GM20431 (cell line): ENCODE data around the gene HNRNPDL.
"Not testable (repeated sequence)": the region's sequence is repeated elsewhere in the genome, so short reads cannot be mapped to it uniquely, and the experiment has no call there.

Experiments used
- in situ Hi-C: fragments of 300-500 bp; cut with MseI, MboI; formaldehyde crosslinking; loops from one replicate; pipeline ENCODE4 v1.15.0; 2020; ENCODE audit warnings: low sequenced_read_pairs; ENCODE audit not compliant: unreplicated experiment

The HNRNPDL gene

GRCh38 chr4:82436130-82436529 lies 5.9 kb upstream of the HNRNPDL start:
- in situ Hi-C loops, result no loop called here

GRCh38 chr4:82434949-82435348 lies 4.7 kb upstream of the HNRNPDL start:
- in situ Hi-C loops, result no loop called here

DNA sequence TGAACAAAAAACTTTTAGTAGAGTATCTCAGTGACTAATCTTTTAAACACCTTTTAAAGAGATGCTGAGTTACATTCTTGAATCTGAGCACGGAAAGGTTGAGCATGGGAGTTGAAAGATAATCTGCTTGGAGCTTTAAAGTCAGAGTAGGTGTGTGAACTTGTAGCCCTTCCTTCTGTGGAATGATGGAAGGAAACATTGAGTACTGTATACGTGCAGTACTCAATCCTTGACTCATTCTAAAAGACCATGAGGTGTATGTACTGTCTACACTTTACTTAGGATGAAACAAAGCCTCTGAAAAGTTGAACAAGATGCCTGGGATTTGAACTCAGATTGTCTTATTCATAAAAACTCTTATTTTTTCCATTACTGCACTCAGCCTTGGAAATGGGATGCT lies 3.5 kb upstream of the HNRNPDL start:
- in situ Hi-C loops, result no loop called here

DNA sequence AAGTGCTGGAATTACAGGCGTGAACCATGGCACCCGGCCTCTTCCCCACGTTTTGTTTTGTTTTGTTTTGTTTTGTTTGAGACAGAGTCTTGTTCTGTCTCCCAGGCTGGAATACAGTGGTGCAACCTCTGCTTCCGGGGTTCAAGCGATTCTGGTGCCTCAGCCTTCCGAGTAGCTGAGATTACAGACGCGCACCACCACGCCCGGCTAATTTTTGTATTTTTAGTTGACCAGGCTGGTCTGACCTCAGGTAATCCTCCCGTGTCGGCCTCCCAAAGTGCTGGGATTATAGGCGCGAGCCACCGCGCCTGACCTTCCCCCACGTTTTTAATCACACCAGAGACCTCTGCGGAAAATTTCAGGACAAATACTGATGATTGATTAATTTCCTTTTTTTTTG lies 2.3 kb upstream of the HNRNPDL start:
- in situ Hi-C loops, result no loop called here

GRCh38 chr4:82431831-82432230 lies 1.6 kb upstream of the HNRNPDL start:
- in situ Hi-C loops, result no loop called here

DNA sequence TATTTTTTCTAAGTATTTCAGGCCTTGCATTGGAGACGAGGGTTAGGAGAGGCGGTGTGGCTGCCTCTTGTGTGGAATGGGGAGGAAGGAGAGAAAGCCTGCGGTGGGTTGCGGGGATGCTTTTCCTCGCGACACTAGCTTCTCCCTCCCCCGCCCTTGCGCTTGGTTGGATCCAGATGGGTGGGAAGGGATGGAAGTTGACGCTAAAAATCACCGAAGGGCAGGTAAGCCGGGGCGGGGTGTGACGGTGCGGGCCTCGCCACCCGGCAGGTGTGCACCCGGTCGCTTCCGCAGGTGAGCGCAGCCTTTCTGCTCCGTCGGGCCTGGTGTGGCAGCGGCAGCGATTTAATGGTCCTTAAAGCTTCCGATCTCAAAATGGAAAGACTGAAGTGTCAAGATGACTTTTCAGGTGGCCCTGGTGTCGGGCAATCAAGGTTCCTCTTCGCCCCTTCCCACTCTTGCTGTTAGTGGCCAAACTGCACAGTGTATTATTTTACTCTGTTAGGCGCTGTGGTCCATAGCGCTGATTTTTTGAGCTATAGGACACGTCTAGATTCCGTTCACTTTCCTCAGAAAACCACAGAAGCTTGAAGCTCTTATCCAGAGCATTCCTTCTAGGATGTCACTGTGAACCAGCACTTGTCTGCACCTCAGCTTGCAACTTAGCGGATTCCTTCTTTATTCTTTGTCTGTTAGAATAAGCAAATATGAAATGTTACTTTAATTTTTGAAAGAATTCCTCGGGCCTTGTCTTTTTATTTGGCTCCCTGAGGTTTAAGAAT lies 893 bp upstream of the HNRNPDL start:
- in situ Hi-C loops, result no loop called here

GRCh38 chr4:82429728-82430192 lies 502 bp downstream of the HNRNPDL start:
- in situ Hi-C loops, result no loop called here

- in situ Hi-C loops, result no loop called here
Measured at GRCh38 chr4:82428969-82429727, 1.1 kb downstream of the HNRNPDL start.

- in situ Hi-C loops, result no loop called here
Measured at GRCh38 chr4:82428526-82428968, 1.7 kb downstream of the HNRNPDL start.

GRCh38 chr4:82425478-82425877 lies 4.8 kb downstream of the HNRNPDL start:
- in situ Hi-C loops, result no loop called here

- in situ Hi-C loops, result no loop called here
Measured at GRCh38 chr4:82423245-82424054, 6.8 kb downstream of the HNRNPDL start.

DNA sequence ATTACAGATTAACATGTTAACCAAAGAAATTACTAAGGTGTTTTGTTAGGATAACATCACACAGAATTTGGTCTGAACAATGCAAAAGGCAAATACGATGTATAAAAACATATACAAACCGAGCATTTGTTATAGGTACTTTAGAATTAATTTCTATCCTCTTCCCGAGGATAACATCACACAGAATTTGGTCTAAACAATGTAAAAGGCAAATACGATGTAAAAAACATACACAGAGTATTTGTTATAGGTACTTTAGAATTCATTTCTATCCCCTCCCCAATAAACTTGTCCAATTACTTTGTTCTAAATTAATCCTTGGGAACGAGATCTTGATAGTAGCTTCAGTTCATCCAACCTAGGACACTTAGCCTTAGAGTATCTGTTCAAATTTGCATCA lies 7.6 kb downstream of the HNRNPDL start:
- in situ Hi-C loops, result no loop called here

- in situ Hi-C loops, result no loop called here
Measured at GRCh38 chr4:82421796-82422560, 8.3 kb downstream of the HNRNPDL start.

- in situ Hi-C loops, result no loop called here
Measured at GRCh38 chr4:82419451-82419850, 10.8 kb downstream of the HNRNPDL start.

GRCh38 chr4:82415922-82416365 lies 14.3 kb downstream of the HNRNPDL start:
- in situ Hi-C loops, result no loop called here

GRCh38 chr4:82415061-82415460 lies 15.2 kb downstream of the HNRNPDL start:
- in situ Hi-C loops, result not testable (repeated sequence)

GRCh38 chr4:82403725-82404124 lies 26.5 kb downstream of the HNRNPDL start:
- in situ Hi-C loops, result no loop called here

GRCh38 chr4:82402196-82402775 lies 28.0 kb downstream of the HNRNPDL start:
- in situ Hi-C loops, result no loop called here

- in situ Hi-C loops, result no loop called here
Measured at GRCh38 chr4:82401600-82401999, 28.7 kb downstream of the HNRNPDL start.
